H1 (cell line): ENCODE measurements around the gene PDE5A. TPM values are rescaled to one million over a fixed set of nuclear protein-coding genes. Genes with fewer than 3 reads are reported as not detected.

Experiments
- EP300 ChIP-seq, 2 experiments: IDR thresholded peaks; 1 replicate in 1 of 2; 2 replicates in 1 of 2; pipeline ENCODE4 v1.6.1; 2011 to 2012; ENCODE audit warnings: low read depth in 2 of 2, low read length in 2 of 2, mild to moderate bottlenecking in 2 of 2, borderline replicate concordance in 1 of 2, inconsistent platforms in 1 of 2, moderate library complexity in 1 of 2
- HDAC6 ChIP-seq: IDR thresholded peaks from one replicate; pipeline ENCODE4 v1.7.1; 2012; ENCODE audit warnings: low read depth, mild to moderate bottlenecking, inconsistent platforms, low read length, moderate library complexity
- POLR2AphosphoS5 ChIP-seq: IDR thresholded peaks from 2 replicates; pipeline ENCODE4 v1.6.1; 2011; ENCODE audit warnings: low read depth, low read length
- SP2 ChIP-seq: IDR thresholded peaks from 2 replicates; pipeline ENCODE4 v1.6.1; 2012; ENCODE audit warnings: mild to moderate bottlenecking, low read length, inconsistent platforms
- TBP ChIP-seq: IDR thresholded peaks from 2 replicates; pipeline ENCODE4 v1.6.1; 2011; ENCODE audit warnings: low read depth, low read length, improper control_type of control experiment
- polyA plus RNA-seq, 7 experiments: library from polyadenylated mRNA; depleted of rRNA in 3 of 7; stranded (reverse) in 5 of 7; unstranded in 2 of 7; fragments of >200 nt in 5 of 7; fragments of 200-250 nt in 2 of 7; gene quantifications; 1 replicate in 5 of 7; 2 replicates in 1 of 7; 4 replicates in 1 of 7; pipeline versions ENCODE4 v1.2.1 to v1.2.3, GENCODE V29; 2011 to 2013; ENCODE audit warnings: missing spikeins in 2 of 7, mixed read lengths in 2 of 7
- total RNA-seq: library from RNA; stranded (reverse); fragmentation: NEBNext Ultra II Directional; extraction: Animal tissue kit (Norgen Biotek cat#: 25700); gene quantifications from 2 replicates; pipeline ENCODE4 v1.2.1, GENCODE V29; 2021
- TF ChIP-seq, protein P1 (sequence below): IDR thresholded peaks from 2 replicates; pipeline ENCODE4 v1.6.1; 2011; ENCODE audit warnings: low read depth, mild to moderate bottlenecking, low read length; ENCODE audit not compliant: insufficient read depth
- TF ChIP-seq, protein P2 (sequence below): fragments of 300-600 bp; sonication (generic); IDR thresholded peaks from 2 replicates; pipeline ENCODE4 v1.7.1; 2012; ENCODE audit warnings: low read length, moderate library complexity, mild to moderate bottlenecking, inconsistent platforms; ENCODE audit not compliant: insufficient replicate concordance

PDE5A gene
- total and polyA plus RNA-seq, 2 of the 8 experiments (the other 6 are each of a cell fraction or from before 2014, with no cell fraction given): 5.6 to 32.4 TPM

DNA sequence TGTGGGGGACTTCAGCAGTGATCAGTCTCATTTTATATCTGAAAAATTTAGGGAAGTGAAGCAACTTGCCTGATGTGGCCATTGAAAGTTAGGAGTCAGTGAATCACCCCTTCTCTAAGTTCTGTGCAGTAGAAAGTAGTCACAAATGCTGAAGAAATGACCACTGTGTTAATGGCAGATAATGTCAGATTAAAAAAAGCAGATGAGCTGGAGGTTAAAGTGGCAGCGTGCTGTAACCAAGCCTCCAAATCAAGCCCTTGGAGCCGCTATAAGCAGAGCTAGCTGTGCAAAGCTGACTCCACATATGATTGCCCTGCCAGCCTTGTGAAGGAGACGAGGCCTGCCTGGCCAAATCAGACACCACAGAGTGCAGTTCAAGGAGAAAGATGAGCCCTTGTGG is 39.2 kb upstream of the PDE5A start (continued):
- TF ChIP-seq TBP (no peak), EP300 (IDR thresholded peaks at IDR 0.05; ENCODE audit: borderline replicate concordance in 1 of 2, low read depth in 2 of 2, low read length in 2 of 2) (no peak), HDAC6 (no peak), SP2 (no peak), POLR2AphosphoS5 (no peak)
- TF ChIP-seq, protein P1, sequence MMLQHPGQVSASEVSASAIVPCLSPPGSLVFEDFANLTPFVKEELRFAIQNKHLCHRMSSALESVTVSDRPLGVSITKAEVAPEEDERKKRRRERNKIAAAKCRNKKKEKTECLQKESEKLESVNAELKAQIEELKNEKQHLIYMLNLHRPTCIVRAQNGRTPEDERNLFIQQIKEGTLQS: no peak
- TF ChIP-seq, protein P2, sequence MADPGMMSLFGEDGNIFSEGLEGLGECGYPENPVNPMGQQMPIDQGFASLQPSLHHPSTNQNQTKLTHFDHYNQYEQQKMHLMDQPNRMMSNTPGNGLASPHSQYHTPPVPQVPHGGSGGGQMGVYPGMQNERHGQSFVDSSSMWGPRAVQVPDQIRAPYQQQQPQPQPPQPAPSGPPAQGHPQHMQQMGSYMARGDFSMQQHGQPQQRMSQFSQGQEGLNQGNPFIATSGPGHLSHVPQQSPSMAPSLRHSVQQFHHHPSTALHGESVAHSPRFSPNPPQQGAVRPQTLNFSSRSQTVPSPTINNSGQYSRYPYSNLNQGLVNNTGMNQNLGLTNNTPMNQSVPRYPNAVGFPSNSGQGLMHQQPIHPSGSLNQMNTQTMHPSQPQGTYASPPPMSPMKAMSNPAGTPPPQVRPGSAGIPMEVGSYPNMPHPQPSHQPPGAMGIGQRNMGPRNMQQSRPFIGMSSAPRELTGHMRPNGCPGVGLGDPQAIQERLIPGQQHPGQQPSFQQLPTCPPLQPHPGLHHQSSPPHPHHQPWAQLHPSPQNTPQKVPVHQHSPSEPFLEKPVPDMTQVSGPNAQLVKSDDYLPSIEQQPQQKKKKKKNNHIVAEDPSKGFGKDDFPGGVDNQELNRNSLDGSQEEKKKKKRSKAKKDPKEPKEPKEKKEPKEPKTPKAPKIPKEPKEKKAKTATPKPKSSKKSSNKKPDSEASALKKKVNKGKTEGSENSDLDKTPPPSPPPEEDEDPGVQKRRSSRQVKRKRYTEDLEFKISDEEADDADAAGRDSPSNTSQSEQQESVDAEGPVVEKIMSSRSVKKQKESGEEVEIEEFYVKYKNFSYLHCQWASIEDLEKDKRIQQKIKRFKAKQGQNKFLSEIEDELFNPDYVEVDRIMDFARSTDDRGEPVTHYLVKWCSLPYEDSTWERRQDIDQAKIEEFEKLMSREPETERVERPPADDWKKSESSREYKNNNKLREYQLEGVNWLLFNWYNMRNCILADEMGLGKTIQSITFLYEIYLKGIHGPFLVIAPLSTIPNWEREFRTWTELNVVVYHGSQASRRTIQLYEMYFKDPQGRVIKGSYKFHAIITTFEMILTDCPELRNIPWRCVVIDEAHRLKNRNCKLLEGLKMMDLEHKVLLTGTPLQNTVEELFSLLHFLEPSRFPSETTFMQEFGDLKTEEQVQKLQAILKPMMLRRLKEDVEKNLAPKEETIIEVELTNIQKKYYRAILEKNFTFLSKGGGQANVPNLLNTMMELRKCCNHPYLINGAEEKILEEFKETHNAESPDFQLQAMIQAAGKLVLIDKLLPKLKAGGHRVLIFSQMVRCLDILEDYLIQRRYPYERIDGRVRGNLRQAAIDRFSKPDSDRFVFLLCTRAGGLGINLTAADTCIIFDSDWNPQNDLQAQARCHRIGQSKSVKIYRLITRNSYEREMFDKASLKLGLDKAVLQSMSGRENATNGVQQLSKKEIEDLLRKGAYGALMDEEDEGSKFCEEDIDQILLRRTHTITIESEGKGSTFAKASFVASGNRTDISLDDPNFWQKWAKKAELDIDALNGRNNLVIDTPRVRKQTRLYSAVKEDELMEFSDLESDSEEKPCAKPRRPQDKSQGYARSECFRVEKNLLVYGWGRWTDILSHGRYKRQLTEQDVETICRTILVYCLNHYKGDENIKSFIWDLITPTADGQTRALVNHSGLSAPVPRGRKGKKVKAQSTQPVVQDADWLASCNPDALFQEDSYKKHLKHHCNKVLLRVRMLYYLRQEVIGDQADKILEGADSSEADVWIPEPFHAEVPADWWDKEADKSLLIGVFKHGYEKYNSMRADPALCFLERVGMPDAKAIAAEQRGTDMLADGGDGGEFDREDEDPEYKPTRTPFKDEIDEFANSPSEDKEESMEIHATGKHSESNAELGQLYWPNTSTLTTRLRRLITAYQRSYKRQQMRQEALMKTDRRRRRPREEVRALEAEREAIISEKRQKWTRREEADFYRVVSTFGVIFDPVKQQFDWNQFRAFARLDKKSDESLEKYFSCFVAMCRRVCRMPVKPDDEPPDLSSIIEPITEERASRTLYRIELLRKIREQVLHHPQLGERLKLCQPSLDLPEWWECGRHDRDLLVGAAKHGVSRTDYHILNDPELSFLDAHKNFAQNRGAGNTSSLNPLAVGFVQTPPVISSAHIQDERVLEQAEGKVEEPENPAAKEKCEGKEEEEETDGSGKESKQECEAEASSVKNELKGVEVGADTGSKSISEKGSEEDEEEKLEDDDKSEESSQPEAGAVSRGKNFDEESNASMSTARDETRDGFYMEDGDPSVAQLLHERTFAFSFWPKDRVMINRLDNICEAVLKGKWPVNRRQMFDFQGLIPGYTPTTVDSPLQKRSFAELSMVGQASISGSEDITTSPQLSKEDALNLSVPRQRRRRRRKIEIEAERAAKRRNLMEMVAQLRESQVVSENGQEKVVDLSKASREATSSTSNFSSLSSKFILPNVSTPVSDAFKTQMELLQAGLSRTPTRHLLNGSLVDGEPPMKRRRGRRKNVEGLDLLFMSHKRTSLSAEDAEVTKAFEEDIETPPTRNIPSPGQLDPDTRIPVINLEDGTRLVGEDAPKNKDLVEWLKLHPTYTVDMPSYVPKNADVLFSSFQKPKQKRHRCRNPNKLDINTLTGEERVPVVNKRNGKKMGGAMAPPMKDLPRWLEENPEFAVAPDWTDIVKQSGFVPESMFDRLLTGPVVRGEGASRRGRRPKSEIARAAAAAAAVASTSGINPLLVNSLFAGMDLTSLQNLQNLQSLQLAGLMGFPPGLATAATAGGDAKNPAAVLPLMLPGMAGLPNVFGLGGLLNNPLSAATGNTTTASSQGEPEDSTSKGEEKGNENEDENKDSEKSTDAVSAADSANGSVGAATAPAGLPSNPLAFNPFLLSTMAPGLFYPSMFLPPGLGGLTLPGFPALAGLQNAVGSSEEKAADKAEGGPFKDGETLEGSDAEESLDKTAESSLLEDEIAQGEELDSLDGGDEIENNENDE: no peak
